Spleen (tissue), 7 donors: ENCODE data around the gene DUSP10.

Experiments used
- POLR2A ChIP-seq, 3 donors: fragments of 450-650 bp; IDR thresholded peaks; one replicate each; pipeline ENCODE4 v1.5.1; 2017; ENCODE audit warnings: antibody characterized with exemption in 3 of 3, mild to moderate bottlenecking in 1 of 3
- POLR2AphosphoS5 ChIP-seq, 3 donors: sonication (generic); formaldehyde crosslinking; IDR thresholded peaks; one replicate each; pipeline ENCODE4 v1.5.1; 2017; ENCODE audit warnings: antibody characterized with exemption in 3 of 3
- TF ChIP-seq, protein P1 (sequence below), 11 experiments: fragments of 200-600 bp in 7 of 11; fragments of 450-650 bp in 4 of 11; sonication (generic) in 4 of 11; IDR thresholded peaks in 8 of 11; conservative IDR thresholded peaks in 3 of 11; 1 replicate in 7 of 11; 2 replicates in 4 of 11; pipeline versions ENCODE4 v1.4.0 to v1.8.0; 2016 to 2021; ENCODE audit warnings: antibody characterized with exemption in 11 of 11, inconsistent platforms in 4 of 11, mild to moderate bottlenecking in 1 of 11
- donor health status: DM: no; HTN: no; CAD: no; lungs with moderate emphysema.
- donor health status: DM: no; HTN: no; CAD: no.
- donor health status: DM: no; HTN: no; CAD: no.

DNA sequence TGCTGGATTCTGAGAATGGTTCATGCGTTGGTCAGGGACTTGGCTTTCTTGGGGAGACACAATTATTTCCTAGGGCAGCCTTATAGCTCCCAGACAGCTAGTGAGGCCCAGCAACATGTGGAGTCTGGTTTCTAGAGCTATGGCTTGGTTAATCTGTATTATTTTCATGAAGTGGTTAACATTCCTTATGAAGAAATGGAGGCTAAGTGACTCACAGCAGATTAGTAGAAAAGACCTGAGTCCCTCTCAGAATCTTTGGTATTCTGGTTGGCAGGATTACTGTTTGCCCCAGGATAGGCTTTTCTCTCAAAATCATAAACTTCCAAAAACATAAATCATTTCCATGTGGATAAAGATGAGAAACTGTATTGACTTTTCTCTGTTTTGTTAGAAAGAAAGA lies 42.3 kb downstream of the DUSP10 start:
- TF ChIP-seq POLR2A (IDR thresholded peaks at IDR 0.05) (no peak), POLR2AphosphoS5 (IDR thresholded peaks at IDR 0.05) (no peak)
- TF ChIP-seq, protein P1, sequence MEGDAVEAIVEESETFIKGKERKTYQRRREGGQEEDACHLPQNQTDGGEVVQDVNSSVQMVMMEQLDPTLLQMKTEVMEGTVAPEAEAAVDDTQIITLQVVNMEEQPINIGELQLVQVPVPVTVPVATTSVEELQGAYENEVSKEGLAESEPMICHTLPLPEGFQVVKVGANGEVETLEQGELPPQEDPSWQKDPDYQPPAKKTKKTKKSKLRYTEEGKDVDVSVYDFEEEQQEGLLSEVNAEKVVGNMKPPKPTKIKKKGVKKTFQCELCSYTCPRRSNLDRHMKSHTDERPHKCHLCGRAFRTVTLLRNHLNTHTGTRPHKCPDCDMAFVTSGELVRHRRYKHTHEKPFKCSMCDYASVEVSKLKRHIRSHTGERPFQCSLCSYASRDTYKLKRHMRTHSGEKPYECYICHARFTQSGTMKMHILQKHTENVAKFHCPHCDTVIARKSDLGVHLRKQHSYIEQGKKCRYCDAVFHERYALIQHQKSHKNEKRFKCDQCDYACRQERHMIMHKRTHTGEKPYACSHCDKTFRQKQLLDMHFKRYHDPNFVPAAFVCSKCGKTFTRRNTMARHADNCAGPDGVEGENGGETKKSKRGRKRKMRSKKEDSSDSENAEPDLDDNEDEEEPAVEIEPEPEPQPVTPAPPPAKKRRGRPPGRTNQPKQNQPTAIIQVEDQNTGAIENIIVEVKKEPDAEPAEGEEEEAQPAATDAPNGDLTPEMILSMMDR (IDR thresholded peaks at IDR 0.05 in 8 of 11, conservative IDR thresholded peaks at IDR 0.05 in 3 of 11), result no peak
